Fibroblast of lung (primary cell): ENCODE results near the gene RAD23B.

Experiments used
- CTCF ChIP-seq, 2 donors: IDR thresholded peaks in 1 of 2; conservative IDR thresholded peaks in 1 of 2; 1 replicate in 1 of 2; 2 replicates in 1 of 2; pipeline ENCODE4 v1.5.1; 2011 to 2012; ENCODE audit warnings: low read length in 2 of 2, control low read depth in 1 of 2, inconsistent platforms in 1 of 2, low read depth in 1 of 2, mild to moderate bottlenecking in 1 of 2
- EZH2 ChIP-seq: IDR thresholded peaks from 2 replicates; pipeline ENCODE4 v1.5.1; 2012; ENCODE audit warnings: low read length, control low read depth, mild to moderate bottlenecking; ENCODE audit errors: missing control alignments

DNA sequence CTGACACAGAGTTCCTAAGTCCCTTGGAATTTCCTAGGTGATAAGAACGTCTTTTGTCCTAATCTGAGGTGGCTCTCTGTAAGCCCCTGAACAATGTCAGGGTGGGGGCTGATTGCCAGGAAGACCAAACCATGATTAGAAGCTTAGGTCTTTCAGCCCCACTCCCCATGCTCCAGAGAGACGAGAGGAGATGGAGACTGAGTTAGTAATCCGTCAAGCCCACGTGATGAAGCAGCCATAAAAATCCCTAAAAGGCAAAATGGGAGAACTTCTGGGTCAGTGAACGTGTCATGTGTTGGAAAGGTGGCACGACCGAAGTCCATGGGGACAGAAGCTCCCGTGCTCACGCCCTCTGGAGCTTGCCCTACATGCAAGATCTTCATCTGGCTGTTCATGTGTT is 85.6 kb downstream of the RAD23B start:
- TF ChIP-seq CTCF (conservative IDR thresholded peaks at IDR 0.05 in 1 of 2, IDR thresholded peaks at IDR 0.05 in 1 of 2; ENCODE audit: low read depth in 1 of 2, low read length in 2 of 2) (no peak), EZH2 (no peak)
